Right kidney (tissue), 1 donor: Measurements from ENCODE around the gene CHCHD6.

ENCODE experiments used
- DNase-seq: peaks from one replicate; pipeline ENCODE4 v3.0.0-alpha.2; 2016

CHCHD6 gene

GRCh38 chr3:126896067-126896441 lies 192.0 kb downstream of the CHCHD6 start:
- no peak for DNase-seq

GRCh38 chr3:126896968-126897367 lies 192.9 kb downstream of the CHCHD6 start:
- no peak for DNase-seq

GRCh38 chr3:126897943-126898342 lies 193.9 kb downstream of the CHCHD6 start:
- DNase-seq, result no peak

- DNase-seq, result no peak
Observed at GRCh38 chr3:126900859-126901540, 197.0 kb downstream of the CHCHD6 start.

- DNase-seq, result no peak
Observed at GRCh38 chr3:126901631-126902030, 197.6 kb downstream of the CHCHD6 start.

- no peak for DNase-seq
Observed at GRCh38 chr3:126903521-126903920, 199.5 kb downstream of the CHCHD6 start.

- DNase-seq, result no peak
Observed at GRCh38 chr3:126907557-126907956, 203.5 kb downstream of the CHCHD6 start.

- no peak for DNase-seq
Observed at GRCh38 chr3:126908752-126909275, 204.8 kb downstream of the CHCHD6 start.

GRCh38 chr3:126910231-126910630 lies 206.2 kb downstream of the CHCHD6 start:
- no peak for DNase-seq

GRCh38 chr3:126911162-126912026 lies 207.4 kb downstream of the CHCHD6 start:
- DNase-seq, result no peak

- DNase-seq, result no peak
Observed at GRCh38 chr3:126912027-126912422, 208.0 kb downstream of the CHCHD6 start.

- DNase-seq, result no peak
Observed at GRCh38 chr3:126912491-126913195, 208.6 kb downstream of the CHCHD6 start.

GRCh38 chr3:126913524-126913923 lies 209.5 kb downstream of the CHCHD6 start:
- no peak for DNase-seq

GRCh38 chr3:126914226-126914625 lies 210.2 kb downstream of the CHCHD6 start:
- no peak for DNase-seq

GRCh38 chr3:126915015-126915414 lies 211.0 kb downstream of the CHCHD6 start:
- DNase-seq, result no peak

GRCh38 chr3:126916546-126916945 lies 212.5 kb downstream of the CHCHD6 start:
- no peak for DNase-seq

- no peak for DNase-seq
Observed at GRCh38 chr3:126917232-126917804, 213.3 kb downstream of the CHCHD6 start.

- no peak for DNase-seq
Observed at GRCh38 chr3:126918355-126918821, 214.3 kb downstream of the CHCHD6 start.

GRCh38 chr3:126921085-126921824 lies 217.2 kb downstream of the CHCHD6 start:
- DNase-seq, result no peak

GRCh38 chr3:126922466-126922865 lies 218.4 kb downstream of the CHCHD6 start:
- DNase-seq, result no peak

GRCh38 chr3:126923423-126923822 lies 219.4 kb downstream of the CHCHD6 start:
- DNase-seq, result no peak

GRCh38 chr3:126923895-126924294 lies 219.9 kb downstream of the CHCHD6 start:
- no peak for DNase-seq
